Measurements from ENCODE around the gene TRIM45.
"Not testable (repeated sequence)": the region's sequence is repeated elsewhere in the genome, so short reads cannot be mapped to it uniquely, and the experiment has no call there.

The TRIM45 gene

DNA sequence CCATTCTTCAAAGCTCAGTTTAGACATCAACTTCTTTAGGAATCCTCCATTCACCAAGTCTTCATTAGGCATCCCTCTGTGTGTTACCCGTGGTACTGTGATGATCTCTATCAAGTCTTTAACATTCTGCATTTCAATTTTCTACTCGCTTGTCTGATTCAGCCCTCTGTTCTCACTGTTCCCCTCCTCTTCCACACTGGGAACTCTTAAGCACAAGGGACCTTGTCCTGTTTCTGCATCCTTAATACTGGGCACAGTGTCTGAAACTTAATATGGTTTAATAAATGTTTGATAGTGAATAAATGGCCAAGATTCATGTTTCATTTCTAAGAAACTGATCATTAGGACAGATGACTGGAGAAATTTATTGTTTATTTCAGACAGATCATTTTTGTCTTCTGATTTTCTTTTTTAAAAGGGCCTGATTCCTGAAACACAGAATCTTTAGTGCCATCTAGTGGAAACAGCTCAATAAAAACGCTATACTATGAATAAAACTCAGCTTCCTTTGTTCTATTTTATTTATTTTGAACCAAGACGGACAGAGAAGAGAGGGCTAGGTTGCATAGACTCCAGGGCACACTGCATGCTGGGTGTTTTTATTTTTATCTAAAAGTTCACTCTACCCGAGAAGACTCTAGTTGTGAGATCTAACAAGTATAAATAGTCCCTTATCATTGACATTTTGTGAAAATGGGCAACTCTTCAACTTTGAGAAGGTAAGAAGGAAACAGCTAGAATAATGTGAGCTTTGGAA, 7.0 kb upstream of the TRIM45 start:
- DNase-seq (ENCODE audit: low spot score), result peak; percentile 47

GRCh38 chr1:117127795-117128194, 6.2 kb upstream of the TRIM45 start:
- DNase-seq (ENCODE audit: low spot score), result no peak

More for the DNA sequence above, 7.0 kb upstream of the TRIM45 start:
- TF ChIP-seq, protein P1, sequence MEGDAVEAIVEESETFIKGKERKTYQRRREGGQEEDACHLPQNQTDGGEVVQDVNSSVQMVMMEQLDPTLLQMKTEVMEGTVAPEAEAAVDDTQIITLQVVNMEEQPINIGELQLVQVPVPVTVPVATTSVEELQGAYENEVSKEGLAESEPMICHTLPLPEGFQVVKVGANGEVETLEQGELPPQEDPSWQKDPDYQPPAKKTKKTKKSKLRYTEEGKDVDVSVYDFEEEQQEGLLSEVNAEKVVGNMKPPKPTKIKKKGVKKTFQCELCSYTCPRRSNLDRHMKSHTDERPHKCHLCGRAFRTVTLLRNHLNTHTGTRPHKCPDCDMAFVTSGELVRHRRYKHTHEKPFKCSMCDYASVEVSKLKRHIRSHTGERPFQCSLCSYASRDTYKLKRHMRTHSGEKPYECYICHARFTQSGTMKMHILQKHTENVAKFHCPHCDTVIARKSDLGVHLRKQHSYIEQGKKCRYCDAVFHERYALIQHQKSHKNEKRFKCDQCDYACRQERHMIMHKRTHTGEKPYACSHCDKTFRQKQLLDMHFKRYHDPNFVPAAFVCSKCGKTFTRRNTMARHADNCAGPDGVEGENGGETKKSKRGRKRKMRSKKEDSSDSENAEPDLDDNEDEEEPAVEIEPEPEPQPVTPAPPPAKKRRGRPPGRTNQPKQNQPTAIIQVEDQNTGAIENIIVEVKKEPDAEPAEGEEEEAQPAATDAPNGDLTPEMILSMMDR (IDR thresholded peaks at IDR 0.05; ENCODE audit: extremely low read depth, missing control alignments), result peak; percentile 41

GRCh38 chr1:117124661-117125060, 3.1 kb upstream of the TRIM45 start:
- TF ChIP-seq, protein P1 (IDR thresholded peaks at IDR 0.05; ENCODE audit: extremely low read depth, missing control alignments), result no peak
- DNase-seq (ENCODE audit: low spot score), result no peak

More at GRCh38 chr1:117127795-117128194, 6.2 kb upstream of the TRIM45 start:
- TF ChIP-seq, protein P1 (IDR thresholded peaks at IDR 0.05; ENCODE audit: extremely low read depth, missing control alignments), result no peak

- TF ChIP-seq, protein P1 (IDR thresholded peaks at IDR 0.05; ENCODE audit: extremely low read depth, missing control alignments), result no peak
- DNase-seq (ENCODE audit: low spot score), result no peak
Observed at GRCh38 chr1:117123274-117123673, 1.7 kb upstream of the TRIM45 start.

- no peak for DNase-seq (ENCODE audit: low spot score)
- TF ChIP-seq, protein P1 (IDR thresholded peaks at IDR 0.05; ENCODE audit: extremely low read depth, missing control alignments), result no peak
Observed at GRCh38 chr1:117122330-117123025, 929 bp upstream of the TRIM45 start.

- DNase-seq (ENCODE audit: low spot score), result no peak
- TF ChIP-seq, protein P1 (IDR thresholded peaks at IDR 0.05; ENCODE audit: extremely low read depth, missing control alignments), result no peak
Observed at GRCh38 chr1:117120774-117121588, 568 bp downstream of the TRIM45 start.

DNA sequence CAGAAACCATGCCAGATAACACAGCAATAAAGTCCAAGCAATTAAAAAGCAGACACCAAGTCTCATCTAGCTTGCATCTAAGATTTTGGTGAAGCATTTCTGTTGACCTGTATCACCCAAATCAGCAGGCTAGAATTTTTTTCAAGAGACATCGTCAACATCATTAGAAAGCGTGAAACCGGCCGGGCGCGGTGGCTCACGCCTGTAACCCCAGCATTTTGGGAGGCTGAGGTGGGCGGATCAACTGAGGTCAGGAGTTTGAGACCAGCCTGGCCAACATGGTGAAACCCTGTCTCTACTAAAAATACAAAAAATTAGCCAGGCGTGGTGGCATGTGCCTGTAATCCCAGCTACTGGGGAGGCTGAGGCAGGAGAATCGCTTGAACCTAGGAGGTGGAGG, 2.4 kb downstream of the TRIM45 start:
- DNase-seq (ENCODE audit: low spot score), result not testable (repeated sequence)

Data from GM20000 (cell line).